ENCODE results near the gene CUEDC1. TPM values are rescaled to one million over a fixed set of nuclear protein-coding genes. Genes with fewer than 3 reads are reported as not detected.

The CUEDC1 gene
- total RNA-seq, 2 donors from 2014 or later = 33.0 to 44.9 TPM

- TF ChIP-seq POLR2AphosphoS5 (IDR thresholded peaks at IDR 0.05) (no peak), POLR2A (IDR thresholded peaks at IDR 0.05) (no peak), CTCF (IDR thresholded peaks at IDR 0.05) (no peak)
- 38% methylated on average over 5 of the region's 5 CpGs for WGBS
- Histone ChIP-seq H3K4me1 (replicated peaks) (peaks cover 29% of the 10 kb centered on the region), H3K4me3 (no peak overlapping the region), H3K9me3 (no peaks in the 10 kb centered on the region), H3K27me3 (replicated peaks; ENCODE audit: insufficient read depth) (no peaks in the 10 kb centered on the region), H3K27ac (peak overlapping the region; percentile 38 to 51), H3K36me3 (no peaks in the 10 kb centered on the region)
- intact Hi-C loops (cut with DNase I) = no loop called here
- DNase-seq (ENCODE audit: low spot score) = no peak
These were observed 14.4 kb downstream of the CUEDC1 start for GRCh38 chr17:57940653-57941329.

GRCh38 chr17:57940231-57940630 lies 15.0 kb downstream of the CUEDC1 start:
- peak overlapping the region; percentile 19 to 51 for H3K27ac ChIP-seq
- H3K36me3 ChIP-seq = no peaks in the 10 kb centered on the region
- WGBS = 38% methylated on average over 5 of the region's 5 CpGs
- TF ChIP-seq POLR2AphosphoS5 (IDR thresholded peaks at IDR 0.05) (no peak), POLR2A (IDR thresholded peaks at IDR 0.05) (no peak), CTCF (IDR thresholded peaks at IDR 0.05) (no peak)
- H3K27me3 ChIP-seq (replicated peaks; ENCODE audit: insufficient read depth) = no peaks in the 10 kb centered on the region
- H3K4me1 ChIP-seq (replicated peaks) = peaks cover 34% of the 10 kb centered on the region
- H3K9me3 ChIP-seq = no peaks in the 10 kb centered on the region
- intact Hi-C loops (cut with DNase I) = no loop called here
- no peak for DNase-seq (ENCODE audit: low spot score)
- H3K4me3 ChIP-seq = no peak overlapping the region

DNA sequence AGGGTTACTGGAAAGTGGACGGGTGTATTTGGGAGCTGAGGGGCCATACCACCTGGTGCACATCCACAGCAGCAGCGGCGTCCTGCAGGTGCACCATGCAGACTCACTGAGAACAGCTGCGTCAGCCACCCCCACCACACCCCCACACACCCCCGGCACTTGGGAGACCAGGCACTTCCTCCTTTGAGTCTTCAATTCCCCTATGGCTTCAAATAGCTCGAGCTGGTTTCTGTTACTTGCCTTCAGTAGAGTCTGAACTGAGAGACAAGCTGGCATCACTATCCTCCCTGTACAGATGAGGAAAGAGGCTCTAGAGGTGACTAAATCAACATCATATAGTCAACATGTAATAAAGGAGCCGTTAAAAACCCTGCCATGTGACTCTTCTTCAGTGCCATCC lies 15.4 kb downstream of the CUEDC1 start:
- WGBS = 47% methylated on average over 7 of the region's 7 CpGs

GRCh38 chr17:57938061-57938502 lies 17.1 kb downstream of the CUEDC1 start:
- intact Hi-C loops (cut with DNase I) = no loop called here
- Histone ChIP-seq H3K27me3 (replicated peaks; ENCODE audit: insufficient read depth) (no peaks in the 10 kb centered on the region), H3K4me1 (replicated peaks) (peaks cover 37% of the 10 kb centered on the region), H3K36me3 (no peaks in the 10 kb centered on the region), H3K9me3 (no peaks in the 10 kb centered on the region), H3K27ac (peak overlapping the region; percentile 27 to 89), H3K4me3 (no peak overlapping the region)
- WGBS = 38% methylated on average over 7 of the region's 7 CpGs
- TF ChIP-seq POLR2AphosphoS5 (IDR thresholded peaks at IDR 0.05) (no peak), CTCF (IDR thresholded peaks at IDR 0.05) (no peak), POLR2A (IDR thresholded peaks at IDR 0.05) (no peak)
- DNase-seq (ENCODE audit: low spot score) = no peak

More for the DNA sequence above, 15.4 kb downstream of the CUEDC1 start:
- Histone ChIP-seq H3K4me1 (replicated peaks) (peaks cover 37% of the 10 kb centered on the region), H3K27ac (peak overlapping the region; percentile 19 to 51), H3K9me3 (no peaks in the 10 kb centered on the region), H3K4me3 (no peak overlapping the region), H3K27me3 (replicated peaks; ENCODE audit: insufficient read depth) (no peaks in the 10 kb centered on the region), H3K36me3 (no peaks in the 10 kb centered on the region)
- DNase-seq (ENCODE audit: low spot score) = no peak
- intact Hi-C loops (cut with DNase I) = no loop called here
- TF ChIP-seq POLR2AphosphoS5 (IDR thresholded peaks at IDR 0.05) = no peak
- no peak for TF ChIP-seq CTCF (IDR thresholded peaks at IDR 0.05)
- TF ChIP-seq POLR2A (IDR thresholded peaks at IDR 0.05) = no peak

DNA sequence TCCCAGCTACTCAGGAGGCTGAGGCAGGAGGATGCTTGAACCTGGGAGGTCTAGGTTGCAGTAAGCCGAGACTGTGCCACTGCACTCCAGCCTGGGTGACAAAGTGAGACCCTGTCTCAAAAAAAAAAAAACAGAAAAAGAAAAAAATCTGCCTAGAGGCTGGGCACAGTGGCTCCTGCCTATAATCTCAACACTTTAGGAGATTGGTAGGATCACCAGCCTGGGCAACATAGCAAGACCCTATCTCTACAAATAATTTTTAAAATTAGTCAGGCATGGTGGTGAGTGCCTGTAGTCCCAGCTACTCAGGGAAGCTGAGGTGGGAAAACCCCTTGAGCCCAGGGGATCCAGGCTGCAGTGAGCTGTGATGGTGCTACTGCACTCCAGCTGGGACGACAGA lies 17.7 kb downstream of the CUEDC1 start:
- Histone ChIP-seq H3K4me1 (replicated peaks) (peaks cover 37% of the 10 kb centered on the region), H3K4me3 (no peak overlapping the region), H3K36me3 (no peaks in the 10 kb centered on the region), H3K9me3 (no peaks in the 10 kb centered on the region), H3K27me3 (replicated peaks; ENCODE audit: insufficient read depth) (no peaks in the 10 kb centered on the region), H3K27ac (peak overlapping the region; percentile 86 to 89)
- DNase-seq (ENCODE audit: low spot score) = no peak
- TF ChIP-seq CTCF (IDR thresholded peaks at IDR 0.05) (no peak), POLR2AphosphoS5 (IDR thresholded peaks at IDR 0.05) (no peak), POLR2A (IDR thresholded peaks at IDR 0.05) (no peak)
- WGBS = 90% methylated on average over 2 of the region's 2 CpGs
- intact Hi-C loops (cut with DNase I) = no loop called here

Data from prostate gland (tissue), 2 donors.